Prostate gland (tissue), 2 donors: ENCODE measurements around the gene ARFRP1.

Experiments
- POLR2A ChIP-seq: fragments of 450-650 bp; IDR thresholded peaks from one replicate; pipeline ENCODE4 v1.6.1; 2016; ENCODE audit warnings: antibody characterized with exemption, mild to moderate bottlenecking
- POLR2AphosphoS5 ChIP-seq: sonication (generic); formaldehyde crosslinking; IDR thresholded peaks from one replicate; pipeline ENCODE4 v1.6.1; 2017; ENCODE audit warnings: antibody characterized with exemption
- TF ChIP-seq, protein P1 (sequence below), 4 experiments: fragments of 200-600 bp in 2 of 4; fragments of 450-650 bp in 2 of 4; sonication (generic) in 2 of 4; IDR thresholded peaks; 1 replicate in 3 of 4; 2 replicates in 1 of 4; pipeline ENCODE4 v1.5.1; 2016 to 2019; ENCODE audit warnings: antibody characterized with exemption in 4 of 4, mild to moderate bottlenecking in 2 of 4, moderate library complexity in 2 of 4

DNA sequence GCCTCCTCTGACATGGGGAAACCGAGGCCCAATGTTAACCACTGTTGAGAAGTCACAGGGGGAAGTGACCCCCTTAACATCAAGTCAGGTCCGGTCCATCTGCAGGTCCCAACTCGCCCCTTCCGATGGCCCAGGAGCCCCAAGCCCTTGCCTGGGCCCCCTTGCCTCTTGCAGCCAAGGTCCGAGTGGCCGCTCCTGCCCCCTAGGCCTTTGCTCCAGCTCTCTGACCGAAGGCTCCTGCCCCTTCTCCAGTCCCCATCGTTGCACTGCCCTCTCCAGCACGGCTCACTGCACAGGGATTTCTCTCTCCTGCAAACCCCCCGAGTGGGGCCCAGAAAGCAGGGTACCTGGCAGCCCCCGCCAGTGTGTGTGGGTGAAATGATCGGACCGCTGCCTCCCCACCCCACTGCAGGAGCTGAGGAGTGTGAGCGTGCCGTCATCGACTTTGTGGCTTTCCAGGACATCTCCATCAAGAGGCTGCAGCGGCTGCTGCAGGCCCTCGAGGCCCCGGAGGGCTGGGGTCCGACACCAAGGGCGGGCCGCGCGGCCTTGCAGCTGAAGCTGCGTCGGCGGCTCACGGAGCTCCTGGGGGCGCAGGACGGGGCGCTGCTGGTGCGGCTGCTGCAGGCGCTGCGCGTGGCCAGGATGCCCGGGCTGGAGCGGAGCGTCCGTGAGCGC, 9.8 kb downstream of the ARFRP1 start:
- TF ChIP-seq, protein P1, sequence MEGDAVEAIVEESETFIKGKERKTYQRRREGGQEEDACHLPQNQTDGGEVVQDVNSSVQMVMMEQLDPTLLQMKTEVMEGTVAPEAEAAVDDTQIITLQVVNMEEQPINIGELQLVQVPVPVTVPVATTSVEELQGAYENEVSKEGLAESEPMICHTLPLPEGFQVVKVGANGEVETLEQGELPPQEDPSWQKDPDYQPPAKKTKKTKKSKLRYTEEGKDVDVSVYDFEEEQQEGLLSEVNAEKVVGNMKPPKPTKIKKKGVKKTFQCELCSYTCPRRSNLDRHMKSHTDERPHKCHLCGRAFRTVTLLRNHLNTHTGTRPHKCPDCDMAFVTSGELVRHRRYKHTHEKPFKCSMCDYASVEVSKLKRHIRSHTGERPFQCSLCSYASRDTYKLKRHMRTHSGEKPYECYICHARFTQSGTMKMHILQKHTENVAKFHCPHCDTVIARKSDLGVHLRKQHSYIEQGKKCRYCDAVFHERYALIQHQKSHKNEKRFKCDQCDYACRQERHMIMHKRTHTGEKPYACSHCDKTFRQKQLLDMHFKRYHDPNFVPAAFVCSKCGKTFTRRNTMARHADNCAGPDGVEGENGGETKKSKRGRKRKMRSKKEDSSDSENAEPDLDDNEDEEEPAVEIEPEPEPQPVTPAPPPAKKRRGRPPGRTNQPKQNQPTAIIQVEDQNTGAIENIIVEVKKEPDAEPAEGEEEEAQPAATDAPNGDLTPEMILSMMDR (IDR thresholded peaks at IDR 0.05): no peak
- TF ChIP-seq POLR2AphosphoS5: no peak
- TF ChIP-seq POLR2A: no peak
